Measurements from ENCODE around the gene IRGM. TPM values are rescaled to one million over a fixed set of nuclear protein-coding genes. Genes with fewer than 3 reads are reported as not detected.

Gene IRGM
- total RNA-seq, 1 experiment from 2014 or later = 0.13 TPM

DNA sequence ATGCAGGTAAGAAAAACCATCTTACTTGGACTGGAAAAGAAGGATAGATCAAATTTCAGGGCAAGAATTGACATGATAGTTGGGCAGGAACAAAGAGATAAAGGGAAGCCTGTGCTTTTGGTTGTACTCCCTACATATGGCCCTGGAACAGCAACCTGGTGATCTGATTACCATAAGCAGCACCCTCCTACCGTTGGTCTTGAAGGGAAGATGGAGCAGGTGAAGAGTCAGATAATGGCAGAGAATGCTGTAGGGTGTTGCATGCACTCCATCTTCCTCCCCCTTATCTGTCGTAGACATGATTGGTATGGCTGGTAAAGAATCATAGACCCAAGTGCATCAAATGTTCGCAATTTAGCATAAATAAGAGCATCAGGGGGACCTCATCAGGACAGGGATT is 4.7 kb downstream of the IRGM start:
- H3K14ac ChIP-seq (ENCODE audit: insufficient read depth, low read length) = no peak overlapping the region
- H3K23ac ChIP-seq (ENCODE audit: insufficient read length, low read depth, low read length) = no peak overlapping the region
- H3K4me1 ChIP-seq (ENCODE audit: insufficient read depth, low read length) = no peaks in the 10 kb centered on the region
- H4K91ac ChIP-seq (ENCODE audit: insufficient read length, low read depth, low read length) = no peak overlapping the region
- H2BK120ac ChIP-seq (ENCODE audit: low read depth, low read length, poor library complexity, severe bottlenecking) = no peak overlapping the region
- H2AFZ ChIP-seq (ENCODE audit: low read length) = no peak overlapping the region
- no peaks in the 10 kb centered on the region for H3K27me3 ChIP-seq (ENCODE audit: insufficient read depth, low read length)
- no peak overlapping the region for H3K9ac ChIP-seq (ENCODE audit: extremely low read depth, insufficient read length, low read length)
- H3K36me3 Mint-ChIP-seq (ENCODE audit: insufficient read depth in 1 of 3, low read depth in 3 of 3) = no peaks in the 10 kb centered on the region; a peak in 1 of 7 replicates
- H3K4me2 ChIP-seq (ENCODE audit: insufficient read depth, insufficient read length, low read length) = no peak overlapping the region
- no peak for DNase-seq
- H3K27me3 Mint-ChIP-seq (ENCODE audit: low read depth) = peaks cover 10% of the 10 kb centered on the region
- TF ChIP-seq, protein P1, sequence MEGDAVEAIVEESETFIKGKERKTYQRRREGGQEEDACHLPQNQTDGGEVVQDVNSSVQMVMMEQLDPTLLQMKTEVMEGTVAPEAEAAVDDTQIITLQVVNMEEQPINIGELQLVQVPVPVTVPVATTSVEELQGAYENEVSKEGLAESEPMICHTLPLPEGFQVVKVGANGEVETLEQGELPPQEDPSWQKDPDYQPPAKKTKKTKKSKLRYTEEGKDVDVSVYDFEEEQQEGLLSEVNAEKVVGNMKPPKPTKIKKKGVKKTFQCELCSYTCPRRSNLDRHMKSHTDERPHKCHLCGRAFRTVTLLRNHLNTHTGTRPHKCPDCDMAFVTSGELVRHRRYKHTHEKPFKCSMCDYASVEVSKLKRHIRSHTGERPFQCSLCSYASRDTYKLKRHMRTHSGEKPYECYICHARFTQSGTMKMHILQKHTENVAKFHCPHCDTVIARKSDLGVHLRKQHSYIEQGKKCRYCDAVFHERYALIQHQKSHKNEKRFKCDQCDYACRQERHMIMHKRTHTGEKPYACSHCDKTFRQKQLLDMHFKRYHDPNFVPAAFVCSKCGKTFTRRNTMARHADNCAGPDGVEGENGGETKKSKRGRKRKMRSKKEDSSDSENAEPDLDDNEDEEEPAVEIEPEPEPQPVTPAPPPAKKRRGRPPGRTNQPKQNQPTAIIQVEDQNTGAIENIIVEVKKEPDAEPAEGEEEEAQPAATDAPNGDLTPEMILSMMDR (conservative IDR thresholded peaks at IDR 0.05) = no peak
- H3K27ac Mint-ChIP-seq = no peak overlapping the region
- peaks cover 0 to 7% of the 10 kb centered on the region in 2 experiments; a peak in 2 of 5 replicates for H3K9me3 Mint-ChIP-seq
- H3K18ac ChIP-seq (ENCODE audit: insufficient read length, low read depth, low read length) = no peak overlapping the region
- no peak overlapping the region for H3K56ac ChIP-seq (ENCODE audit: insufficient read length, low read depth, low read length)
- no peaks in the 10 kb centered on the region for H3K9me3 ChIP-seq (ENCODE audit: control insufficient read depth, low read depth, low read length)
- H2BK12ac ChIP-seq (ENCODE audit: insufficient read length, low read depth, low read length) = no peak overlapping the region
- no peaks in the 10 kb centered on the region for H4K20me1 ChIP-seq (ENCODE audit: control insufficient read depth, insufficient read depth, insufficient read length)
- H2BK5ac ChIP-seq (ENCODE audit: insufficient read length, low read length) = no peak overlapping the region
- no peaks in the 10 kb centered on the region for H3K79me2 ChIP-seq (ENCODE audit: insufficient read depth, low read length)
- H2BK20ac ChIP-seq (ENCODE audit: low read depth, low read length, poor library complexity, severe bottlenecking) = no peak overlapping the region
- H3K23me2 ChIP-seq (ENCODE audit: insufficient read length, low read depth, low read length, poor library complexity, severe bottlenecking) = no peaks in the 10 kb centered on the region
- no peak overlapping the region for H2BK15ac ChIP-seq (ENCODE audit: low read depth, low read length)
- no peak overlapping the region for H3K4me3 Mint-ChIP-seq
- H3K27ac ChIP-seq (ENCODE audit: insufficient read length, low read depth, low read length) = no peak overlapping the region
- H3K4ac ChIP-seq (ENCODE audit: low read depth, low read length) = no peak overlapping the region
- no CpG with 5 or more reads among the region's 3 CpGs for WGBS (ENCODE audit: extremely low coverage, insufficient read length, low lambda C conversion rate)
- no peak overlapping the region for H4K8ac ChIP-seq (replicated peaks; ENCODE audit: insufficient read length, low read depth, low read length)
- no peak overlapping the region for H3T11ph ChIP-seq (ENCODE audit: low read length)
- no peak overlapping the region for H2AK5ac ChIP-seq (ENCODE audit: insufficient read length, low read length)
- H3K79me1 ChIP-seq (ENCODE audit: insufficient read depth, low read depth, low read length, poor library complexity, severe bottlenecking) = no peaks in the 10 kb centered on the region
- no peak overlapping the region for H4K5ac ChIP-seq (ENCODE audit: insufficient read length, low read depth, low read length)
- H3K4me1 Mint-ChIP-seq = peaks cover 7 to 8% of the 10 kb centered on the region in 2 experiments
